HCT116 (cell line): Measurements from ENCODE around the gene ALKBH6.

Source experiments
- POLR2AphosphoS5 ChIP-seq: IDR thresholded peaks from 2 replicates; pipeline ENCODE4 v1.6.1; 2011; ENCODE audit warnings: mild to moderate bottlenecking, low read depth, low read length, moderate library complexity
- TF ChIP-seq, protein P1 (sequence below), 3 experiments: fragments of 200-600 bp in 1 of 3; sonication (generic) in 1 of 3; IDR thresholded peaks in 2 of 3; conservative IDR thresholded peaks in 1 of 3; 2 replicates each; pipeline ENCODE4 v1.5.1; 2012 to 2017; ENCODE audit warnings: low read depth in 2 of 3, low read length in 2 of 3, antibody characterized with exemption in 1 of 3, borderline replicate concordance in 1 of 3, control low read depth in 1 of 3, mild to moderate bottlenecking in 1 of 3, mixed read lengths in 1 of 3, mixed run types in 1 of 3, moderate library complexity in 1 of 3; ENCODE audit not compliant: insufficient read depth in 1 of 3
- TF ChIP-seq, protein P2 (sequence below): IDR thresholded peaks from 2 replicates; pipeline ENCODE4 v1.6.1; 2012

GRCh38 chr19:35990771-35991730 lies 23.0 kb downstream of the ALKBH6 start:
- no peak for TF ChIP-seq POLR2AphosphoS5
- TF ChIP-seq, protein P1, sequence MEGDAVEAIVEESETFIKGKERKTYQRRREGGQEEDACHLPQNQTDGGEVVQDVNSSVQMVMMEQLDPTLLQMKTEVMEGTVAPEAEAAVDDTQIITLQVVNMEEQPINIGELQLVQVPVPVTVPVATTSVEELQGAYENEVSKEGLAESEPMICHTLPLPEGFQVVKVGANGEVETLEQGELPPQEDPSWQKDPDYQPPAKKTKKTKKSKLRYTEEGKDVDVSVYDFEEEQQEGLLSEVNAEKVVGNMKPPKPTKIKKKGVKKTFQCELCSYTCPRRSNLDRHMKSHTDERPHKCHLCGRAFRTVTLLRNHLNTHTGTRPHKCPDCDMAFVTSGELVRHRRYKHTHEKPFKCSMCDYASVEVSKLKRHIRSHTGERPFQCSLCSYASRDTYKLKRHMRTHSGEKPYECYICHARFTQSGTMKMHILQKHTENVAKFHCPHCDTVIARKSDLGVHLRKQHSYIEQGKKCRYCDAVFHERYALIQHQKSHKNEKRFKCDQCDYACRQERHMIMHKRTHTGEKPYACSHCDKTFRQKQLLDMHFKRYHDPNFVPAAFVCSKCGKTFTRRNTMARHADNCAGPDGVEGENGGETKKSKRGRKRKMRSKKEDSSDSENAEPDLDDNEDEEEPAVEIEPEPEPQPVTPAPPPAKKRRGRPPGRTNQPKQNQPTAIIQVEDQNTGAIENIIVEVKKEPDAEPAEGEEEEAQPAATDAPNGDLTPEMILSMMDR (IDR thresholded peaks at IDR 0.05 in 2 of 3, conservative IDR thresholded peaks at IDR 0.05 in 1 of 3; ENCODE audit: borderline replicate concordance in 1 of 3, insufficient read depth in 1 of 3, low read depth in 2 of 3, low read length in 2 of 3): no peak
- TF ChIP-seq, protein P2, sequence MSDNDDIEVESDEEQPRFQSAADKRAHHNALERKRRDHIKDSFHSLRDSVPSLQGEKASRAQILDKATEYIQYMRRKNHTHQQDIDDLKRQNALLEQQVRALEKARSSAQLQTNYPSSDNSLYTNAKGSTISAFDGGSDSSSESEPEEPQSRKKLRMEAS: no peak
